Progenitor cell of endocrine pancreas (in vitro differentiated cells): ENCODE data around the gene JMJD4. TPM values are rescaled to one million over a fixed set of nuclear protein-coding genes. Genes with fewer than 3 reads are reported as not detected.

Source experiments
- DNase-seq: peaks from one replicate; pipeline ENCODE4 v3.0.0; 2021; ENCODE audit warnings: low spot score; ENCODE audit not compliant: unreplicated experiment
- H3K27ac Mint-ChIP-seq: 2 replicates; pipeline ENCODE4 v1.8.0; 2021; ENCODE audit warnings: mild to moderate bottlenecking, moderate library complexity, mixed read lengths
- H3K27me3 Mint-ChIP-seq: 2 replicates; pipeline ENCODE4 v1.8.0; 2021; ENCODE audit warnings: mixed read lengths
- H3K36me3 Mint-ChIP-seq: 2 replicates; pipeline ENCODE4 v1.8.0; 2022; ENCODE audit warnings: mixed read lengths; ENCODE audit not compliant: insufficient read depth
- H3K4me1 Mint-ChIP-seq: 2 replicates; pipeline ENCODE4 v1.8.0; 2021; ENCODE audit warnings: low read depth, mixed read lengths
- H3K4me3 Mint-ChIP-seq: 2 replicates; pipeline ENCODE4 v1.8.0; 2021; ENCODE audit warnings: low read depth, mild to moderate bottlenecking, moderate library complexity, mixed read lengths
- H3K9me3 Mint-ChIP-seq: 2 replicates; pipeline ENCODE4 v1.8.0; 2021; ENCODE audit warnings: low read depth, mixed read lengths
- total RNA-seq: library from RNA; stranded (reverse); gene quantifications from 2 replicates; pipeline ENCODE4 v1.2.1, GENCODE V29; 2021
- TF ChIP-seq, protein P1 (sequence below): fragments of 200-600 bp; sonication (generic); IDR thresholded peaks from one replicate; pipeline ENCODE4 v1.5.0; 2021; ENCODE audit warnings: antibody characterized with exemption, mild to moderate bottlenecking; ENCODE audit not compliant: unreplicated experiment

The JMJD4 gene
- total RNA-seq, 1 donor from 2014 or later: 26.4 TPM

DNA sequence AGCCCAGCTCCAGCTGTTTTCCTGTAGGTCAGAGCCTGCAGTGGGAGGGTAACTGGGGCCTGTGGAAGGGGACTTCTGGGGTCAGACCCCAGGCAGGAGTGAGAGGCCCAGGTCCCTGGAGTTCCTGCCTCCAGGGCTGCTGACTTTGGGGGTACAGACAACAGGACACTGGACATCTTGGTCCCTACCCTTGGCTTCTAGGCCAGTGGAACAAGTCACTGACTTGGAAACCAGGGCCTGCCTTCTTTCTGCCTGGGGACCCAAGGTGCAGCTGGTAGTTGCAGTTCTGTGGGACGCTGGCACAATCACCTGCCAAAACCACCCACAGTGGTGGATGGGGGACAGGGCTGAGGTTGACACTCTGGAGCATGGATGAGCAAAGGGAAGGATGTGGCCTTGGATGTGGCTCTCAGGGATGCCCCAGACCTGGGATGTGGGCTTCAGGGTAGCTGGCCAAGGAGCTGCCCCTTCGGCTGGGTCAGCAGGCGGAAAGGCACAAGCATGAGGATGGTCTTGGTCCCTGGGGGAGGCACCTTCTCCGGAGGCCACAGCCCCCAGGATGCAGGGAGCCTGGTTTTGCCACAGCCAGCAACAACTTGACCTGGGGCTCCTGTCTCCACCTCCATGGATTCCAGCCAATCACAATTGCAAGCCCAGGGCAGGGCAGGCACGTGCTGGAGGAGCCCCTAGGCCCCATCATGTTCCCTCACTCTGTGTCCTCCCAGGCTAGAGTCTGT is 5.8 kb downstream of the JMJD4 start:
- Mint-ChIP-seq H3K4me3 (peak overlapping the region; percentile 81), H3K27ac (peak overlapping the region; percentile 33), H3K27me3 (peaks cover 7% of the 10 kb centered on the region), H3K36me3 (no peaks in the 10 kb centered on the region), H3K9me3 (peaks cover 1% of the 10 kb centered on the region), H3K4me1 (peaks cover 9% of the 10 kb centered on the region)
- TF ChIP-seq, protein P1, sequence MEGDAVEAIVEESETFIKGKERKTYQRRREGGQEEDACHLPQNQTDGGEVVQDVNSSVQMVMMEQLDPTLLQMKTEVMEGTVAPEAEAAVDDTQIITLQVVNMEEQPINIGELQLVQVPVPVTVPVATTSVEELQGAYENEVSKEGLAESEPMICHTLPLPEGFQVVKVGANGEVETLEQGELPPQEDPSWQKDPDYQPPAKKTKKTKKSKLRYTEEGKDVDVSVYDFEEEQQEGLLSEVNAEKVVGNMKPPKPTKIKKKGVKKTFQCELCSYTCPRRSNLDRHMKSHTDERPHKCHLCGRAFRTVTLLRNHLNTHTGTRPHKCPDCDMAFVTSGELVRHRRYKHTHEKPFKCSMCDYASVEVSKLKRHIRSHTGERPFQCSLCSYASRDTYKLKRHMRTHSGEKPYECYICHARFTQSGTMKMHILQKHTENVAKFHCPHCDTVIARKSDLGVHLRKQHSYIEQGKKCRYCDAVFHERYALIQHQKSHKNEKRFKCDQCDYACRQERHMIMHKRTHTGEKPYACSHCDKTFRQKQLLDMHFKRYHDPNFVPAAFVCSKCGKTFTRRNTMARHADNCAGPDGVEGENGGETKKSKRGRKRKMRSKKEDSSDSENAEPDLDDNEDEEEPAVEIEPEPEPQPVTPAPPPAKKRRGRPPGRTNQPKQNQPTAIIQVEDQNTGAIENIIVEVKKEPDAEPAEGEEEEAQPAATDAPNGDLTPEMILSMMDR: no peak
- DNase-seq: no peak

GRCh38 chr1:227728892-227729143 is 6.3 kb downstream of the JMJD4 start:
- H3K27ac Mint-ChIP-seq: peak overlapping the region; percentile 33
- DNase-seq: no peak
- peaks cover 7% of the 10 kb centered on the region for H3K27me3 Mint-ChIP-seq
- peaks cover 8% of the 10 kb centered on the region for H3K4me1 Mint-ChIP-seq
- H3K36me3 Mint-ChIP-seq: no peaks in the 10 kb centered on the region
- H3K9me3 Mint-ChIP-seq: peaks cover 6% of the 10 kb centered on the region
- peak overlapping the region; percentile 81 for H3K4me3 Mint-ChIP-seq
- TF ChIP-seq, protein P1: no peak

DNA sequence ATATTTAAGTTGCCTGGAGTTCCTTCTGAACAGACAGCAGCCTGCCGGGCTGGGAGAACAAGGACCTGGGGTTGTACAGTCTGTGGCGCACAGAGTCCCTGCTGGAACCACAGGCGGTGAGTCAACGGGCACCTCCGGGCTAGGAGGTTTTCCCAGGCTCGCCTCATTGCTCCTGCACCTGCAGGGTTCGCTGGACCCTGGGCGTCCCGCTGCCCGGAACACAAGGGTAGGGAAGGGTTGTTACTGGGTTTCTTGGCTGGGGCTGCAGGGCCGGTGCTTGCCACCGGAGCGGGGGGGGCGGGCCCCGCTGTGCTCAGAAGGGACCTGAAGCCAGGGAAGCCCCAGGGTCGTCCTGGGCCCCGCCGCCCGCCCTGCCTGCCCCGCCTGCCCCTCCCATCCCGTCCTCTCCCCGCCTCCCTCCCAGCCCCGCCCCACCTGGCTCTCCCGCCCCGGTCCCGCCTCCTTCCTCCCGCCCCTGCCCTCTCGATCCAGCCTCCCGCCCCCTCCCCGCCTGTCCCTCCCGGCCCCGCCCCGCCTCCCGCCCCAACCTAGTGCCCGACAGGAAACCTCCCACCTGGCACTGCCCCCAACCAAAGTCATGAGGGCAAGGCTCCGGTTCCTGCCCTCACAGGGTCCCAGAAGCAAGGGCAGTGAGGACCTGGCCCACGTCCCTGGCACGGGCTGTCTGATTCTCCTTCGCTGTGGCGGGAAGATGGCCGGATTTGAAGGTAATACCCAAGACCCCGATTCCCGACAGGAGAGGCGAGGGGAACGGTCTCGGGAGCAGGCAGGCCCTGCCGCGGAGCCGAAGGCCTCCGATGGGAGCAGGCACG is 6.8 kb downstream of the JMJD4 start:
- TF ChIP-seq, protein P1: no peak

GRCh38 chr1:227726924-227727599 is 8.0 kb downstream of the JMJD4 start:
- Mint-ChIP-seq H3K9me3 (peaks cover 19% of the 10 kb centered on the region), H3K4me1 (peaks cover 8% of the 10 kb centered on the region), H3K27ac (no peak overlapping the region), H3K36me3 (no peaks in the 10 kb centered on the region), H3K27me3 (peaks cover 7% of the 10 kb centered on the region), H3K4me3 (no peak overlapping the region)
- DNase-seq: no peak
- TF ChIP-seq, protein P1: no peak

More for the DNA sequence above, 6.8 kb downstream of the JMJD4 start:
- DNase-seq: peak; percentile 45
- no peaks in the 10 kb centered on the region for H3K36me3 Mint-ChIP-seq
- H3K4me3 Mint-ChIP-seq: peak overlapping the region; percentile 81
- H3K27me3 Mint-ChIP-seq: peaks cover 7% of the 10 kb centered on the region
- H3K4me1 Mint-ChIP-seq: peaks cover 8% of the 10 kb centered on the region
- peak overlapping the region; percentile 92 for H3K27ac Mint-ChIP-seq
- peaks cover 9% of the 10 kb centered on the region for H3K9me3 Mint-ChIP-seq

- peaks cover 2% of the 10 kb centered on the region for H3K36me3 Mint-ChIP-seq
- H3K9me3 Mint-ChIP-seq: peaks cover 25% of the 10 kb centered on the region
- TF ChIP-seq, protein P1: no peak
- no peak overlapping the region for H3K27ac Mint-ChIP-seq
- DNase-seq: no peak
- no peak overlapping the region for H3K4me3 Mint-ChIP-seq
- H3K27me3 Mint-ChIP-seq: peaks cover 7% of the 10 kb centered on the region
- peaks cover 8% of the 10 kb centered on the region for H3K4me1 Mint-ChIP-seq
These were observed 8.8 kb downstream of the JMJD4 start for GRCh38 chr1:227726318-227726717.
